Measurements from ENCODE around the gene ATE1. TPM values are rescaled to one million over a fixed set of nuclear protein-coding genes. Genes with fewer than 3 reads are reported as not detected.

Gene ATE1
- total RNA-seq, 1 donor from 2014 or later: 24.9 TPM

DNA sequence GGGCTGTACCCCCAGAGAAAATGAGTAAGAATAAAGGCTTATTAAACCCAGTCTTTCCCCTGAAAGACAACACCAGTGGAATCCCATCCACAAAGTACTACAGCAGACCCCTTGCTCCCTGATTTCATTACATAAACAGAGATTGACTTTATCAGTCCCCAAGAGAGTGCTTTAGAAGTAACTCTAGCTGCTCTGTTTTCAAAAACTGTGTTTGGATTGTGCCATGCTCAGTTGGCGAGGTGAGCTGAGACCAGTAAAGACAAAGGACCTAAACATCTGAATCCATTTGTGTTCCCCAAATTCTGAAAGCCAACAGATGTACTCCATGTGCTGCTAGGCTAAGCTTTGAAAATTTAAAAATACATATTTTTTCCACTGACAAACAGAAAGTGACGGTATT is 127.0 kb downstream of the ATE1 start:
- DNase-seq (ENCODE audit: low read depth): no peak

DNA sequence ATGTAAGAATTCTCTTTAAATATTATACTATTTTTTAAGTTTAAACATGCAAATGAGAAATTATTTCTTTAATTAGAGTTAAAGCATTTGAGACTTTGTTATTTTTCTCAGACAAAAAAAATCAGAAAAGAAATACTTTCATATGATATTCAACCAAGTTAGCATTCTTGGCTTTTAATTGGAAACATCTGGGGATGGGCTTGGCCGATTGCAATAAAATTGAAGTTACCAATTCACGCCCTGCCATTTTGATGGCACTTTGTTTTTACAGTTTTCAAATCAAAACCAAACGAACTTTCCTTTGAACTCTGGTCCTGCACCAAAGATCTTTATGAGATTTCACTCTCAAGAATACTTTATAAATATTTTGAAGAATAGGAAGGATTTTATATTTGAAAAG is 127.7 kb downstream of the ATE1 start:
- Histone ChIP-seq H3K36me3 (ENCODE audit: control insufficient read depth, insufficient read depth, low read length) (no peaks in the 10 kb centered on the region), H3K27me3 (ENCODE audit: control insufficient read depth, insufficient read depth, low read length) (no peaks in the 10 kb centered on the region), H3K4me3 (ENCODE audit: low read depth, low read length) (no peak overlapping the region)
- TF ChIP-seq, protein P1, sequence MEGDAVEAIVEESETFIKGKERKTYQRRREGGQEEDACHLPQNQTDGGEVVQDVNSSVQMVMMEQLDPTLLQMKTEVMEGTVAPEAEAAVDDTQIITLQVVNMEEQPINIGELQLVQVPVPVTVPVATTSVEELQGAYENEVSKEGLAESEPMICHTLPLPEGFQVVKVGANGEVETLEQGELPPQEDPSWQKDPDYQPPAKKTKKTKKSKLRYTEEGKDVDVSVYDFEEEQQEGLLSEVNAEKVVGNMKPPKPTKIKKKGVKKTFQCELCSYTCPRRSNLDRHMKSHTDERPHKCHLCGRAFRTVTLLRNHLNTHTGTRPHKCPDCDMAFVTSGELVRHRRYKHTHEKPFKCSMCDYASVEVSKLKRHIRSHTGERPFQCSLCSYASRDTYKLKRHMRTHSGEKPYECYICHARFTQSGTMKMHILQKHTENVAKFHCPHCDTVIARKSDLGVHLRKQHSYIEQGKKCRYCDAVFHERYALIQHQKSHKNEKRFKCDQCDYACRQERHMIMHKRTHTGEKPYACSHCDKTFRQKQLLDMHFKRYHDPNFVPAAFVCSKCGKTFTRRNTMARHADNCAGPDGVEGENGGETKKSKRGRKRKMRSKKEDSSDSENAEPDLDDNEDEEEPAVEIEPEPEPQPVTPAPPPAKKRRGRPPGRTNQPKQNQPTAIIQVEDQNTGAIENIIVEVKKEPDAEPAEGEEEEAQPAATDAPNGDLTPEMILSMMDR (IDR thresholded peaks at IDR 0.05; ENCODE audit: insufficient read depth, low read length, poor library complexity, severe bottlenecking): no peak
- no peak for DNase-seq (ENCODE audit: low read depth)

More for the DNA sequence above, 127.0 kb downstream of the ATE1 start:
- no peaks in the 10 kb centered on the region for H3K27me3 ChIP-seq (ENCODE audit: control insufficient read depth, insufficient read depth, low read length)
- TF ChIP-seq, protein P1 (IDR thresholded peaks at IDR 0.05; ENCODE audit: insufficient read depth, low read length, poor library complexity, severe bottlenecking): no peak
- no peak overlapping the region for H3K4me3 ChIP-seq (ENCODE audit: low read depth, low read length)
- no peaks in the 10 kb centered on the region for H3K36me3 ChIP-seq (ENCODE audit: control insufficient read depth, insufficient read depth, low read length)

DNA sequence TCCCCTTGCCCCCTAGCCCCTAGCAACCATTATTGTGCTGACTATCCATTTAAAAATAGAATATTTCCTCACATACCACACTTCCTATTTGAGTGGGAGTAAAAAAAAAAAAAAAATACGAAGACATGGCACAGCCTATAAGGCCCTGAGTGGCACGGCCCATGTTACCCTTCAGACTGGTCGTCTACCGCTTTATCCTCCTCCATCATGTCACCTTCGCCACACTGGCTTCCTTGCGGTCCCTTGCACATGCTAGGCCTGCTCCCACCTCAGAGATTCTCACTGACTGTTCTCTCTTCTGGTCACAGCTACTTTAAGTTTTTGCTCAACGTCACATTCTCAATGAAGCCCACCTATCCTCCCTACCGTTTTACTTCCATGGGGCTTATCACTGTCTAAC is 130.3 kb downstream of the ATE1 start:
- DNase-seq (ENCODE audit: low read depth): no peak
- no peaks in the 10 kb centered on the region for H3K36me3 ChIP-seq (ENCODE audit: control insufficient read depth, insufficient read depth, low read length)
- TF ChIP-seq, protein P1 (IDR thresholded peaks at IDR 0.05; ENCODE audit: insufficient read depth, low read length, poor library complexity, severe bottlenecking): no peak

DNA sequence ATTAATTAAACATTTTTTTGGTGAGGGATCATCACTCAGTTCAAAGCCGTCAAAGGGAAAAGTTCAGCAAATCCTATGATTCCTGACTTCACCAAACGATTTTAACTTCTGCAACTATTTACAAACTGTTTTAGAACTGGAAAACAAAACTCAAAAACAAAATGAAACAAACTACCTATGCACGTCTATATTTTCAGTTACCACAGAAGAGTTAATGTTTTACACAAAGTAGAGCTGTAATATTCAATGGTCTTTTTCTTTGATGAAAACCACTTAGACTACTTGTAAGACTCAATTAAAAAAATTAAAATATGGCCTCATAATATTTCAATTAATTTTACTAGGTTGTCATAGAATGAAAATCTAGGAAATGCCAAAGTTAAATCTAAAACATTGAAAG is 131.5 kb downstream of the ATE1 start:
- TF ChIP-seq, protein P1 (IDR thresholded peaks at IDR 0.05; ENCODE audit: insufficient read depth, low read length, poor library complexity, severe bottlenecking): no peak
- H3K36me3 ChIP-seq (ENCODE audit: control insufficient read depth, insufficient read depth, low read length): peaks cover 1% of the 10 kb centered on the region
- no peak overlapping the region for H3K4me3 ChIP-seq (ENCODE audit: low read depth, low read length)
- no peaks in the 10 kb centered on the region for H3K27me3 ChIP-seq (ENCODE audit: control insufficient read depth, insufficient read depth, low read length)
- DNase-seq (ENCODE audit: low read depth): no peak

More for the DNA sequence above, 130.3 kb downstream of the ATE1 start:
- no peaks in the 10 kb centered on the region for H3K27me3 ChIP-seq (ENCODE audit: control insufficient read depth, insufficient read depth, low read length)
- H3K4me3 ChIP-seq (ENCODE audit: low read depth, low read length): no peak overlapping the region

DNA sequence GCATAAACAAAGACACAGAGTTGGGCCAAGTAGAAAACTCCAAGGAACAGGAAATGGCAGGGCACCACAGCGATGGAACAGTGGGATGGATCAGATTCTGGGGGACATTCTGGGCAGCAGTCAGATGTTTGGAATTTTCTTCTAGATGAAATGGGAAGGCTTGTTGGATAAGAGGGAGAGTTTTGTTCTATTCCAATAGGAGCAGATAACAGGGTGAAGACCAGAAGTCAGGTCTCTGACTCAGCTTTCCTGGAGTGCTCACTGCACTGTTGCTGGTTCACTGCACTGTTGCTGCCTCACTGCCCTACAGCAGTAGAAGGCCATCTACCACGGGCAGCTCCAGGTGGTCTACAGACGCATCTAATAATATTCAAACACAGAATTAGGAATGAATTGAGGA is 135.6 kb downstream of the ATE1 start:
- TF ChIP-seq, protein P1 (IDR thresholded peaks at IDR 0.05; ENCODE audit: insufficient read depth, low read length, poor library complexity, severe bottlenecking): no peak
- no peaks in the 10 kb centered on the region for H3K27me3 ChIP-seq (ENCODE audit: control insufficient read depth, insufficient read depth, low read length)
- no peak for DNase-seq (ENCODE audit: low read depth)
- peaks cover 1% of the 10 kb centered on the region for H3K36me3 ChIP-seq (ENCODE audit: control insufficient read depth, insufficient read depth, low read length)
- no peak overlapping the region for H3K4me3 ChIP-seq (ENCODE audit: low read depth, low read length)

DNA sequence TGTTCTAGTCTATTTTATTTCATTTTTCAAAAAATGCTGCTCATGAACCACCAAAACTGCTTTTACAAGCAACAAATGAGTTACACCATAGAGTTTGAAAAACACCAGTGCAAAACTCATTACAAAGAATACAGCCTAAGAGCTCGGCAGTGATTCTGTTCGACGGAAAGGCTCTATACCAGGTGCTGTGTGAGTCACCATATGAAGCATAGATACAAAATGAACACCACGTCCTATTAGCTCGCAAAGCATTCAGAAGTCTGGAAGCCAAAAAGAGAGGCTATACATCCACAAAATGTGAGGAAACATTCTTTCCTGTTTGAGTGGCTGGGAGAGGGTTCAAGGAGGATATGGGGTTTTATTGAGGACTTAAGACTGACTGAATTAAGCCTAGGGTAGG is 136.1 kb downstream of the ATE1 start:
- H3K27me3 ChIP-seq (ENCODE audit: control insufficient read depth, insufficient read depth, low read length): no peaks in the 10 kb centered on the region
- TF ChIP-seq, protein P1 (IDR thresholded peaks at IDR 0.05; ENCODE audit: insufficient read depth, low read length, poor library complexity, severe bottlenecking): no peak
- H3K4me3 ChIP-seq (ENCODE audit: low read depth, low read length): no peak overlapping the region
- no peak for DNase-seq (ENCODE audit: low read depth)
- peaks cover 1% of the 10 kb centered on the region for H3K36me3 ChIP-seq (ENCODE audit: control insufficient read depth, insufficient read depth, low read length)

Measured in kidney epithelial cell (primary cell).